GM18507 (cell line): Measurements from ENCODE around the gene SDHB.

ENCODE experiments used
- DNase-seq: peaks from one replicate; pipeline ENCODE4 v3.0.0; 2011; ENCODE audit warnings: low read depth; ENCODE audit not compliant: insufficient read length; ENCODE audit errors: extremely low spot score
- FAIRE-seq: peaks from 2 replicates; lab custom pipeline; 2011; peaks lifted over from hg19 to GRCh38; lab: Jason Lieb, UNC

The SDHB gene

GRCh38 chr1:16976966-16977365 is 76.9 kb downstream of the SDHB start:
- no peak for FAIRE-seq
- no peak for DNase-seq

GRCh38 chr1:16975838-16976237 is 78.0 kb downstream of the SDHB start:
- DNase-seq = no peak
- no peak for FAIRE-seq

GRCh38 chr1:16975211-16975610 is 78.6 kb downstream of the SDHB start:
- no peak for FAIRE-seq
- DNase-seq = no peak

- FAIRE-seq (no peak), DNase-seq (no peak)
Observed at GRCh38 chr1:16973215-16973614, 80.6 kb downstream of the SDHB start.

- FAIRE-seq = no peak
- no peak for DNase-seq
Observed at GRCh38 chr1:16972189-16972895, 81.5 kb downstream of the SDHB start.

GRCh38 chr1:16971341-16972188 is 82.3 kb downstream of the SDHB start:
- DNase-seq = no peak
- FAIRE-seq = no peak

GRCh38 chr1:16970132-16970910 is 83.5 kb downstream of the SDHB start:
- DNase-seq (no peak), FAIRE-seq (no peak)

- DNase-seq (no peak), FAIRE-seq (no peak)
Observed at GRCh38 chr1:16969651-16970050, 84.2 kb downstream of the SDHB start.

- FAIRE-seq (no peak), DNase-seq (no peak)
Observed at GRCh38 chr1:16969057-16969611, 84.7 kb downstream of the SDHB start.
